ENCODE results near the gene PRR13. TPM values are rescaled to one million over a fixed set of nuclear protein-coding genes. Genes with fewer than 3 reads are reported as not detected.

PRR13 gene
- total and polyA plus RNA-seq, 9 of the 15 experiments (the other 6 are each of a cell fraction or from before 2014, with no cell fraction given): 117 to 835 (median 285) TPM

DNA sequence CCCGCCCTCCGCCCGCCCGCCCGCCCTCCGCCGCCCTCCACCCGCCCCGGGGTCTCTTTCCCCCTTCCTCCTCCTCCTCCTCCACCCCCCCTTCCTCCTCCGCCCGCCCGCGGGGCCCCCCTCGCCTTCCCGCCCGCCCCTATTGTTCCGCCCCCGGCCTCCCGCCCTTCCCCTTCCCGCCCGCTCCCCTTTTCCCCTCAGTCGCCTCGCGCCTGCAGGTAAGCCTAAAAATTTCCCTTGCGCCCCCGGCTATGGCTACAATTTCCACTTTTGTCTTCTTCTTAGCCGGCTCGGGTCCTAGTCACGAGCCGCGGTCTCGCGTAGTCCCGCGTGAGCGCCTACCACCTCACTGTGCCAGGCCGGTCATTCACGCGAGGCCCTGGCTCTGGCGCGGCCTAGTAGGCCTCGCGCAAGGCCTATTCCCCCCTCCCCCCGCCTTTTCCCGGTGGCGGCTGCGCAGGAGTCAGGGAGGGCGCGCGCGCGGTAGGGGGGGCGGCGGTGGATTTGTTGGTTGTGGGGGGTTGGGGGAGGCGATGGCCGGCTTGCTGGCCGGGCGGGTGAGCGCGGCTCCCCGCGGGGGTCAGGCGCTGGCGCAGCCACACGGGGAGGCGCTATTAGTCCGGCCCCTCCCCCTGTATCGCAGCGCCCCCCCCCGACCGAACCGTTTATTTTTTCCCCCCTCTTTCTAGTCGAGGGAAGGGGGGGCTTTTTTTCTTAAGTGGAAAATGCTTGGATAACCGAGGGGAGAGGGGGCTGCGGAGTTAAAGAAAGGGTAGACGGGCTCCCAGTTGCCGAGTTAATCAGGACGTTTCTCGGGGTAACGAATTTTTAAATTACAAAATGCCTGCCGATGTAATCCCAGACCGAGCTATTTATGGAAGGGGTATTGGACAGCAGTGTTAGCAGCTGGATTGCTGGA, 10.9 kb downstream of the PRR13 start (continued):
- TF ChIP-seq, protein P1, sequence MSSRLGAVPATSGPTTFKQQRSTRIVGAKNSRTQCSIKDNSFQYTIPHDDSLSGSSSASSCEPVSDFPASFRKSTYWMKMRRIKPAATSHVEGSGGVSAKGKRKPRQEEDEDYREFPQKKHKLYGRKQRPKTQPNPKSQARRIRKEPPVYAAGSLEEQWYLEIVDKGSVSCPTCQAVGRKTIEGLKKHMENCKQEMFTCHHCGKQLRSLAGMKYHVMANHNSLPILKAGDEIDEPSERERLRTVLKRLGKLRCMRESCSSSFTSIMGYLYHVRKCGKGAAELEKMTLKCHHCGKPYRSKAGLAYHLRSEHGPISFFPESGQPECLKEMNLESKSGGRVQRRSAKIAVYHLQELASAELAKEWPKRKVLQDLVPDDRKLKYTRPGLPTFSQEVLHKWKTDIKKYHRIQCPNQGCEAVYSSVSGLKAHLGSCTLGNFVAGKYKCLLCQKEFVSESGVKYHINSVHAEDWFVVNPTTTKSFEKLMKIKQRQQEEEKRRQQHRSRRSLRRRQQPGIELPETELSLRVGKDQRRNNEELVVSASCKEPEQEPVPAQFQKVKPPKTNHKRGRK (tag; IDR thresholded peaks at IDR 0.05): no peak
- TF ChIP-seq ZNF311 (CRISPR knock-in tag; IDR thresholded peaks at IDR 0.05): no peak
- TF ChIP-seq ZNF143 (CRISPR knock-in tag; IDR thresholded peaks at IDR 0.05): no peak
- TF ChIP-seq, protein P2, sequence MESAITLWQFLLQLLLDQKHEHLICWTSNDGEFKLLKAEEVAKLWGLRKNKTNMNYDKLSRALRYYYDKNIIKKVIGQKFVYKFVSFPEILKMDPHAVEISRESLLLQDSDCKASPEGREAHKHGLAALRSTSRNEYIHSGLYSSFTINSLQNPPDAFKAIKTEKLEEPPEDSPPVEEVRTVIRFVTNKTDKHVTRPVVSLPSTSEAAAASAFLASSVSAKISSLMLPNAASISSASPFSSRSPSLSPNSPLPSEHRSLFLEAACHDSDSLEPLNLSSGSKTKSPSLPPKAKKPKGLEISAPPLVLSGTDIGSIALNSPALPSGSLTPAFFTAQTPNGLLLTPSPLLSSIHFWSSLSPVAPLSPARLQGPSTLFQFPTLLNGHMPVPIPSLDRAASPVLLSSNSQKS (CRISPR knock-in tag; IDR thresholded peaks at IDR 0.05): no peak
- no peak for TF ChIP-seq ELF1 (tag; IDR thresholded peaks at IDR 0.05)
- TF ChIP-seq, protein P3, sequence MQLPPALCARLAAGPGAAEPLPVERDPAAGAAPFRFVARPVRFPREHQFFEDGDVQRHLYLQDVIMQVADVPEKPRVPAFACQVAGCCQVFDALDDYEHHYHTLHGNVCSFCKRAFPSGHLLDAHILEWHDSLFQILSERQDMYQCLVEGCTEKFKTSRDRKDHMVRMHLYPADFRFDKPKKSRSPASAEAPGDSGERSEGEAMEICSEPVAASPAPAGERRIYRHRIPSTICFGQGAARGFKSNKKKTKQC (CRISPR knock-in tag; IDR thresholded peaks at IDR 0.05): peak; percentile 96
- TF ChIP-seq ZNF431 (CRISPR knock-in tag; IDR thresholded peaks at IDR 0.05): peak; percentile 73; the same call in 1 of the 2 replicates
- no peak for TF ChIP-seq SMARCE1 (IDR thresholded peaks at IDR 0.05)
- TF ChIP-seq ZNF586 (CRISPR knock-in tag; conservative IDR thresholded peaks at IDR 0.05): no peak
- peak; percentile 83 for TF ChIP-seq CHD2 (IDR thresholded peaks at IDR 0.05; ENCODE audit: low read depth, low read length)
- TF ChIP-seq ZNF184 (CRISPR knock-in tag; IDR thresholded peaks at IDR 0.05): no peak
- TF ChIP-seq CREBBP (IDR thresholded peaks at IDR 0.05; ENCODE audit: low read depth, low read length): no peak
- TF ChIP-seq CC2D1A (IDR thresholded peaks at IDR 0.05): no peak
- TF ChIP-seq ZNF239 (CRISPR knock-in tag; IDR thresholded peaks at IDR 0.05): no peak
- TF ChIP-seq ZNF785 (CRISPR knock-in tag; IDR thresholded peaks at IDR 0.05): no peak
- TF ChIP-seq FOXJ2 (tag; IDR thresholded peaks at IDR 0.05): no peak
- TF ChIP-seq ZNF444 (CRISPR knock-in tag; IDR thresholded peaks at IDR 0.05): no peak
- no peak for TF ChIP-seq MYNN (IDR thresholded peaks at IDR 0.05)
- no peak for TF ChIP-seq MYNN (CRISPR knock-in tag; IDR thresholded peaks at IDR 0.05)
- no peak for TF ChIP-seq CBX2 (IDR thresholded peaks at IDR 0.05; ENCODE audit: insufficient read depth, low read length, poor library complexity, severe bottlenecking)
- TF ChIP-seq MEF2D (tag; conservative IDR thresholded peaks at IDR 0.05; ENCODE audit: low read depth): no peak
- TF ChIP-seq GABPB2 (CRISPR knock-in tag; conservative IDR thresholded peaks at IDR 0.05): no peak
- no peak for TF ChIP-seq HDAC8 (tag; IDR thresholded peaks at IDR 0.05)
- no peak for TF ChIP-seq RFX1 (IDR thresholded peaks at IDR 0.05)
- peak; percentile 94 for TF ChIP-seq CHD1 (IDR thresholded peaks at IDR 0.05; ENCODE audit: low read length)
- TF ChIP-seq PTRF (tag; IDR thresholded peaks at IDR 0.05): no peak
- TF ChIP-seq MAFK (IDR thresholded peaks at IDR 0.05; ENCODE audit: low read length): no peak
- 0 out of 2 replicates have a peak, but pooled peaks have one; percentile 11 for TF ChIP-seq DMBX1 (CRISPR knock-in tag; IDR thresholded peaks at IDR 0.05; ENCODE audit: borderline replicate concordance)
- peak; percentile 99 for TF ChIP-seq PHF8 (IDR thresholded peaks at IDR 0.05; ENCODE audit: borderline replicate concordance, low read length)

Measured in K562 (cell line).